GM19240 (cell line): Measurements from ENCODE around the gene ODF2.
A peak's percentile ranks its signal among the peaks of the same experiment; 100 is the strongest.
"Not testable (repeated sequence)": the region's sequence is repeated elsewhere in the genome, so short reads cannot be mapped to it uniquely, and the experiment has no call there.

Experiments used
- DNase-seq: peaks from one replicate; pipeline ENCODE4 v3.0.0; 2011; ENCODE audit warnings: low spot score; ENCODE audit not compliant: insufficient read length

ODF2 gene

GRCh38 chr9:128455849-128456612, at the start of gene ODF2:
ODF2 (plus strand) TSS chr9:128456006; CDS start chr9:128456092, 86 bp downstream.
- peak; percentile 99 for DNase-seq

- DNase-seq: no peak
Observed at GRCh38 chr9:128406848-128407391, 48.9 kb upstream of the ODF2 start.

GRCh38 chr9:128408963-128409431, 46.8 kb upstream of the ODF2 start:
- no peak for DNase-seq

- no peak for DNase-seq
Observed at GRCh38 chr9:128409450-128409849, 46.4 kb upstream of the ODF2 start.

- no peak for DNase-seq
Observed at GRCh38 chr9:128409978-128410377, 45.8 kb upstream of the ODF2 start.

GRCh38 chr9:128411364-128412119, 44.3 kb upstream of the ODF2 start:
- DNase-seq: no peak

GRCh38 chr9:128412120-128412790, 43.6 kb upstream of the ODF2 start:
- no peak for DNase-seq

- DNase-seq: not testable (repeated sequence)
Observed at GRCh38 chr9:128413728-128414127, 42.1 kb upstream of the ODF2 start.

GRCh38 chr9:128414461-128414860, 41.3 kb upstream of the ODF2 start:
- no peak for DNase-seq

- no peak for DNase-seq
Observed at GRCh38 chr9:128415281-128415680, 40.5 kb upstream of the ODF2 start.

GRCh38 chr9:128416014-128416413, 39.8 kb upstream of the ODF2 start:
- DNase-seq: no peak

GRCh38 chr9:128416432-128417019, 39.3 kb upstream of the ODF2 start:
- no peak for DNase-seq

- no peak for DNase-seq
Observed at GRCh38 chr9:128419061-128419925, 36.5 kb upstream of the ODF2 start.

- DNase-seq: peak; percentile 68
Observed at GRCh38 chr9:128420060-128420650, 35.7 kb upstream of the ODF2 start.

- DNase-seq: peak; percentile 47
Observed at GRCh38 chr9:128420651-128421481, 34.9 kb upstream of the ODF2 start, which contains the start of gene CERCAM. CERCAM (plus strand) TSS chr9:128420857; CDS start chr9:128420878, 21 bp downstream.

- DNase-seq: no peak
Observed at GRCh38 chr9:128421482-128421996, 34.3 kb upstream of the ODF2 start.

- DNase-seq: not testable (repeated sequence)
Observed at GRCh38 chr9:128422022-128422782, 33.6 kb upstream of the ODF2 start.

- DNase-seq: no peak
Observed at GRCh38 chr9:128422783-128423150, 33.0 kb upstream of the ODF2 start.
